GM12891 (cell line): Measurements from ENCODE around the gene FAM89B.
A peak's percentile ranks its signal among the peaks of the same experiment; 100 is the strongest.

ENCODE experiments used
- DNase-seq: peaks from one replicate; pipeline ENCODE4 v3.0.0; 2011; ENCODE audit warnings: low spot score; ENCODE audit not compliant: insufficient read length
- FAIRE-seq: peaks from 2 replicates; lab custom pipeline; 2011; peaks lifted over from hg19 to GRCh38; lab: Jason Lieb, UNC
- PAX5 ChIP-seq: IDR thresholded peaks from 2 replicates; pipeline ENCODE4 v1.6.1; 2011; ENCODE audit warnings: low read length, moderate library complexity, mild to moderate bottlenecking; ENCODE audit not compliant: insufficient read depth, severe bottlenecking
- POLR2A ChIP-seq: IDR thresholded peaks from 2 replicates; pipeline ENCODE4 v1.6.1; 2011; ENCODE audit warnings: low read depth, low read length, control low read depth
- POLR2AphosphoS5 ChIP-seq: IDR thresholded peaks from 2 replicates; pipeline ENCODE4 v1.6.1; 2011; ENCODE audit warnings: low read depth, low read length, control low read depth
- POU2F2 ChIP-seq: IDR thresholded peaks from 2 replicates; pipeline ENCODE4 v1.6.1; 2011; ENCODE audit warnings: low read depth, mild to moderate bottlenecking, control low read depth, low read length, moderate library complexity
- SPI1 ChIP-seq: IDR thresholded peaks from 2 replicates; pipeline ENCODE4 v1.6.1; 2011; ENCODE audit warnings: low read depth, low read length, control low read depth
- TAF1 ChIP-seq: IDR thresholded peaks from 2 replicates; pipeline ENCODE4 v1.6.1; 2011; ENCODE audit warnings: low read depth, low read length, control low read depth

The FAM89B gene

GRCh38 chr11:65617990-65618751, 45.8 kb downstream of the FAM89B start:
- TF ChIP-seq PAX5 (no peak), POU2F2 (no peak), TAF1 (no peak), POLR2AphosphoS5 (no peak), POLR2A (no peak), SPI1 (no peak)
- DNase-seq = no peak
- no peak for FAIRE-seq

- DNase-seq (no peak), FAIRE-seq (no peak)
- TF ChIP-seq TAF1 (no peak), POLR2A (no peak), SPI1 (no peak), PAX5 (no peak), POLR2AphosphoS5 (no peak), POU2F2 (no peak)
These were observed 46.4 kb downstream of the FAM89B start for GRCh38 chr11:65618763-65619162.

- FAIRE-seq (no peak), DNase-seq (no peak)
- no peak for TF ChIP-seq SPI1
- 0 out of 2 replicates have a peak, but pooled peaks have one; percentile 36 for TF ChIP-seq POLR2A
These were observed 47.1 kb downstream of the FAM89B start for GRCh38 chr11:65619281-65619928.

GRCh38 chr11:65620666-65621065, 48.3 kb downstream of the FAM89B start:
- no peak for DNase-seq
- TF ChIP-seq POLR2AphosphoS5 (0 out of 2 replicates have a peak, but pooled peaks have one; percentile 9), PAX5 (no peak)
- FAIRE-seq = no peak

- DNase-seq = no peak
- no peak for FAIRE-seq
- TF ChIP-seq TAF1 (no peak), POLR2AphosphoS5 (no peak), SPI1 (no peak), POLR2A (no peak)
These were observed 49.1 kb downstream of the FAM89B start for GRCh38 chr11:65621460-65621859.

GRCh38 chr11:65622011-65622410, 49.7 kb downstream of the FAM89B start:
- DNase-seq (no peak), FAIRE-seq (no peak)
- TF ChIP-seq PAX5 (no peak), SPI1 (no peak), POLR2A (no peak), TAF1 (no peak), POLR2AphosphoS5 (no peak), POU2F2 (no peak)

GRCh38 chr11:65623177-65623576, 50.8 kb downstream of the FAM89B start:
- no peak for DNase-seq
- no peak for FAIRE-seq
- TF ChIP-seq TAF1 (no peak), POU2F2 (no peak), SPI1 (no peak), POLR2AphosphoS5 (no peak), POLR2A (no peak), PAX5 (no peak)
